Stromal cell of bone marrow (primary cell): ENCODE measurements around the gene SLC12A7.

Experiments
- DNase-seq: peaks from one replicate; pipeline ENCODE4 v3.0.0-alpha.2; 2012; ENCODE audit warnings: low read depth

The SLC12A7 gene

DNA sequence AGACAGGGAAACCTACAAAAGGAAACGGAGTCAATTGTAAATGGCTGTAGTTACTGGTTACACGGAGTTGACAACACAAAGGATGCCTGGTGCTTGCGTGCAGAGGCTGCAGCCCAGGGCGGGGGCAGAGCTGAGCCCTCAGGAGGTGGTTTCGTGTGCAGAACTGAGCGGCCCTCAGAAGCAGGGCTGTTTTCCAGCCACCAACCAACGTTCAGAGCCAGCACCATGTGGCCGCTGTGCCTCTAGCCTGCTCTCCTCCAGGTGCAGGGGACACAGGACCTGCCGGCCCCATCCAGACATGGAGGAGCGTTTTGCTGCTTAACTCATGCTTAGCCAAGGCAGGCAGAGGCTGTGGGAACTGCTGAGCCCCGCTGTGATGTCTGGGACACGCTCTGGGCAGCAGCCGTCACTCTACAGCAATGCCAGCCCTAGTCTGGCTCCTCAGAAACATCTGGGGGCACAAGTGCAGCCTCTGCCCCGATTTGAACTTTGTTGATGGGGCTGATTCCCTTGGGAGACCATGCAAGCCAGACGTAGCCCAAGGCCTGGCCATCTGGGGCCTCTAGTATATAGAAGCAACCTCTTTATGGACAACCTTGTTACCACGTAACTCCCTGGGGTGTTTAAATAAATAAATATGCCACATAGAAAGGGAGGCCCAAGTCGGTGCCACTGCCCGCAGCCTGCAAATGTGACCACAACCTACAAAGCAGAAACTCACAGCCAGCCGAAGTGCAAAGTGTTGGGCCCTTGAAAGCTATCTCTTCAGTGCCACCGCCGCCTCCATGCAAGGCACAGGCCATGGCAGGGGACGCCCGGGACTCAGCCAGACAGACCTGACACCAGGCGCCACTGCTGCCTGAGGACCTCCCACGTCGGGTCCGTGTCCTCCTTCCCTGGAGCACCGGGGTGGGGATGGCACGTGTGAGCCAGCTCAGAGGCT is 61.2 kb downstream of the SLC12A7 start:
- no peak for DNase-seq

DNA sequence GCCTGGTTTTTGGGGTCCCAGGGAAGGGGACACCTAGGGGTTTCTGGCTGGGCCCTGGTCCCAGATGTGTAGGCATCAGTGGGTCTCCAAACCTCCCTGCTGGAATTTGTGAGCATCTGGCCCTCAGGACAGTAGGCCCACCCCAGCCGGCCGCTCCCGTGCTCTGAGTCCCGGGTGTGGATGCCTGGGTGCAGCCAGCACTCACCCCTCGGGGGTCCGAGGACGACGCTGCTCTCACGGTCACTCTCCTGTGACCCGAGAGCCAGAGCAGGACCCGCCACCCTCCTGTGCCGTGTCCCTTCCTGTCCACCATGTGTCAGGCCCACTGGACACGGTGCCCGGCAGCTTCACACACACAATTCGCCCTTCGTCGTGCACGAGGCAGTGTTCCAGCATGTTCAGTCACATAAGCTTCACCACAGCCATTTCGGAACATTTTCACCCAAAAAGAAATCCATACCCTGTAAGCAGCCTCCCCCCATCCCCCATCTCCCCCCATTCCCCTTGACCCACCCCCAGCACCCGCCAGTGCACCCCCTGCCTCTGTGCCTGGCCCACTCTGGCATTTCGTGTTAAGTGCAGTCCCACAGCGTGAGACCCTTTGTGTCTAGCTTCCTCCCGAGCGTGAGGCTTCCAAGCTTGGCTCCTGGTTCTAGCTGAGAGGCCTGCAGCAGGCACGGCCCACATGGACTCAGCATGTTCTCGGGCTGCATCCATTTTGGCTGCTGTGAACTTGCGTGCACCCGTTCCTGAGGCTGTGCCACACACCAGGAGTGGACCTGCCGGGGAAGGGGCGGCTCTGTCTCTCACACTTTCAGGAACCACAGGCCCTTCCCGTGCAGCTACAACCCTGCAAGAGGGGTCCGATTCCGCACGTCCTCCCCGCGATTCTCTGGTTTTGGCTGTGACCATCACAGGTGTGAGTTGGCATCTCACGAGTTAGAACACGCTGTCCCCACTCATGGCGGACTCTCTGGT is 62.7 kb downstream of the SLC12A7 start:
- no peak for DNase-seq

DNA sequence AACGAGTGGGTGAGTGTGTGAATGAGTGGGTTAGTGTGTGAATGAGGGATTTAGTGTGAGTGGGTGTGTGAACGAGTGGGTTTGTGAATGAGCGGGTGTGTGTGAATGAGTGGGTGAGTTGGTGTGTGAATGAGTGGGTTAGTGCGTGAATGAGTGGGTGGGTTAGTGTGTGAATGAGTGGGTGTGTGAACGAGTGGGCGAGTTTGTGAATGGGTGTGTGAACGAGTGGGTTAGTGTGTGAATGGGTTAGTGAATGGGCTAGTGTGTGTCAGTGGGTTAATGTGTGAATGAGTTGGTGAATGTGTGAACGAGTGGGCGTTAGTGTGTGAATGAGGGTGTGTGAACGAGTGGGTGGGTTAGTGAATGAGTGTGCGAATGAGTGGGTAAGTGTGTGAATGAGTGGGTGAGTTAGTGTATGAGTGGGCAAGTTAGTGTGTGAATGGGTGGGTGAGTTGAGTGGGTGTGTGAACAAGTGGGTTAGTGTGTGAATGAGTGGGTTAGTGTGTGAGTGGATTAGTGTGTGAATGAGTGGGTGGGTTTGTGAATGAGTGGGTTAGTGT is 63.6 kb downstream of the SLC12A7 start:
- DNase-seq, result no peak

DNA sequence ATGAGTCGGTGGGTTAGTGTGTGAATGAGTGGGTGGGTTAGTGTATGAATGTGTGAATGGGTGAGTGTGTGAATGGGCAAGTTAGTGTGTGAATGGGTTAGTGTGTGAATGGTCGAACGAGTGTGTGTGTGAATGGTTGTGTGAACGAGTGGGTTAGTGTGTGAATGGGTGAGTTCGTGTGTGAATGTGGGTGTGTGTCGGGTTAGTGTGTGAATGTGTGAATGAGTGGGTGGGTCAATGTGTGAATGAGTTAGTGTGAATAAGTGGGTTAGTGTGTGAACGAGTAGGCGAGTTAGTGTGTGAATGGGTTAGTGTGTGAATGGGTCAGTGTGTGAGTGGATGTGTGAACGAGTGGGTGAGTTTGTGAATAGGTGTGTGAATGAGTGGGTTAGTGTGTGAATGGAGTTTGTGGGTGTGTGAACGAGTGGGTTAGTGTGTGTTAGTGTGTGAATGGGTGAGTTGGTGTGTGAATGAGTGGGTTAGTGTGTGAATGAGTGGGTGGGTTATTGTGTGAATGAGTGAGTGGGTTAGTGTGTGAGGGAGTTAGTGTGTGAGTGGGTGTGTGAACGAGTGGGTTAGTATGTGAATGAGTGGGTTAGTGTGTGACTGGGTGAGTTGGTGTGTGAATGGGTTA is 64.4 kb downstream of the SLC12A7 start:
- no peak for DNase-seq

DNA sequence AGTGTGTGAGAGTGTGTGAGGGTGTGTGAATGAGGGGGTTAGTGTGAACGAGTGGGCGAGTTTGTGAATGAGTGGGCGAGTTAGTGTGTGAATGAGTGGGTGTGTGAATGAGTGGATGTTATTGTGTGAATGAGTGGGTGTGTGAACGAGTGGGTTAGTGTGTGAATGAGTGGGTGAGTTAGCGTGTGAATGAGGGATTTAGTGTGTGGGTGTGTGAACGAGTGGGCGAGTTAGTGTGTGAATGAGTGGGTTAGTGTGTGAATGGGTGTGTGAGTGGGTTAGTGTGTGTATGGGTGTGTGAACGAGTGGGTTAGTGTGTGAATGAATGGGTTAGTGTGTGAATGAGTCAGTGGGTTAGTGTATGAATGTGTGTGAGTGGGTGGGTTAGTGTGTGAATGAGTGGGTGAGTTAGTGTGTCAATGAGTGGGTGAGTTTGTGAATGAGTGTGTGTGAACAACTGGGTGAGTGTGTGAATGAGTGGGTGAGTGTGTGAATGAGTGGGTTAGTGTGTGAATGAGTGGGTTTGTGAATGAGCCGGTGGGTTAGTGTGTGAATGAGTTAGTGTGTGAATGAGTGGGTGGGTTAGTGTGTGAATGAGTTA is 65.8 kb downstream of the SLC12A7 start:
- no peak for DNase-seq

DNA sequence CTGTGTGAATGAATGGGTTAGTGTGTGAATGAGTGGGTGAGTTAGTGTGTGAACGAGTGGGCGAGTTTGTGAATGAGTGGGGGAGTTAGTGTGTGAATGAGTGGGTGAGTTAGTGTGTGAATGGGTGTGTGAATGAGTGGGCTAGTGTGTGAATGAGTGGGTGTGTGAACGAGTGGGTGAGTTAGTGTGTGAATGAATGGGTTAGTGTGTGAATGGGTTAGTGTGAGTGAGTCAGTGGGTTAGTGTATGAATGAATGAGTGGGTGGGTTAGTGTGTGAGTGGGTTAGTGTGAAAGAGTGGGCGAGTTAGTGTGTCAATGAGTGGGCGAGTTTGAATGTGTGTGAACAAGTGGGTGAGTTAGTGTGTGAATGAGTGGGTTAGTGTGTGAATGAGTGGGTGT is 67.7 kb downstream of the SLC12A7 start:
- no peak for DNase-seq

DNA sequence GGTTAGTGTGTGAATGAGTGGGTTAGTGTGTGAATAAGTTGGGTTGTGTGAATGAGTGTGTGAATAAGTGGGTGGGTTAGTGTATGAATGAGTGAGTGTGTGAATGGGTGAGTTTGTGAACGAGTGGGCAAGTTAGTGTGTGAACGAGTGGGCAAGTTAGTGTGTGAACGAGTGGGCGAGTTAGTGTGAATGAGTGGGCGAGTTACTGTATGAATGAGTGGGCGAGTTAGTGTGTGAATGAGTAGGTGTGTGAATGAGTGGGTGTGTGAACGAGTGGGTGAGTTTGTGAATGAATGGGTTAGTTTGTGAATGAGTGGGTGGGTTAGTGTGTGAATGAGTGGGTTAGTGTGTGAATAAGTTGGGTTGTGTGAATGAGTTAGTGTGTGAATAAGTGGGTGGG is 68.5 kb downstream of the SLC12A7 start:
- no peak for DNase-seq

DNA sequence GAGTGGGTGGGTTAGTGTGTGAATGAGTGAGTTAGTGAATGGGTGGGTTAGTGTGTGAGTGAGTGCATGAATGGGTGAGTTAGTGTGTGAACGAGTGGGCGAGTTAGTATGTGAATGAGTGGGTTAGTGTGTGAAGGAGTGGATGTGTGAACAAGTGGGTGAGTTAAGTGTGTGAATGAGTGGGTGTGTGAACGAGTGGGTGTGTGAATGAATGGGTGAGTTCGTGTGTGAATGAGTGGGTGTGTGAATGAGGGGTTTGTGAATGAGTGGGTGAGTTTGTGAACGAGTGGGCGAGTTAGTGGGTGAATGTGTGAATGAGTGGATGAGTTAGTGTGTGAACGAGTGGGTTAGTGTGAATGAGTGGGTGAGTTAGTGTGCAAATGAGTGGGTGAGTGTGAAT is 69.2 kb downstream of the SLC12A7 start:
- DNase-seq, result no peak

DNA sequence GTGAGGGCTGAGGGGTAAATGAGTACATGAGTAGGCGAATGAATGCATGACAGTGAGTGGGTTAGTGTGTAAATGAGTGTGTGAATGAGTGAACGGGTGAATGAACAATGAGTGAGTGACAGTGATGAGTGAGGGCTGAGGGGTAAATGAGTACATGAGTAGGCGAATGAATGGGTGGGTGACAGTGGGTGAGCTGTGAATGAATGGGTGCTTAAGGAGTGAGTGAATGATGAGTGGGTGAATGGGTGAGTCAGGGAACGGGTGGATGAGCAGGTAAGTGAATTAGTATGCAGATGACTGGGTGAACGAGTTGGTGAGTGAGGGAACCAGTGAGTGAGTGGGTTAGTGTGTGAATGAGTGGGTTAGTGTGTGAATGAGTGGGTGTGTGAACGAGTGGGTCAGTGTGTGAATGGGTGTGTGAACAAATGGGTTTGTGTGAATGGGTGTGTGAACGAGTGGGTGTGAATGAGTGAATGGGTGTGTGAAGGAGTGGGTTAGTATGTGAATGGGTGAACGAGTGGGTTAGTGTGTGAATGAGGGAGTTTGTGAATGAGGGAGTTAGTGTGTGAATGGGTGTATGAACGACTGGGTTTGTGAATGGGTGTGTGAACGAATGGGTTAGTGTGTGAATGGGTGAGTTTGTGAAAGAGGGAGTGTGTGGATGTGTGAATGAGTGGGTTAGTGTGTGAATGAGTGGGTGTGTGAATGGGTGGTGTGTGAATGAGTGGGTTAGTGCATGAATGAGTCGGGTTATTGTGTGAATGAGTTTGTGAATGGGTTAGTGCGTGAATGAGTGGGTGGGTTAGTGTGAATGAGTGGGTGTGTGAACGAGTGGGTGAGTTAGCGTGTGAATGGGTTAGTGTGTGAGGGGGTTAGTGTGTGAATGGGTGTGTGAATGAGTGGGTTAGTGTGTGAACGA is 70.4 kb downstream of the SLC12A7 start:
- DNase-seq, result no peak

DNA sequence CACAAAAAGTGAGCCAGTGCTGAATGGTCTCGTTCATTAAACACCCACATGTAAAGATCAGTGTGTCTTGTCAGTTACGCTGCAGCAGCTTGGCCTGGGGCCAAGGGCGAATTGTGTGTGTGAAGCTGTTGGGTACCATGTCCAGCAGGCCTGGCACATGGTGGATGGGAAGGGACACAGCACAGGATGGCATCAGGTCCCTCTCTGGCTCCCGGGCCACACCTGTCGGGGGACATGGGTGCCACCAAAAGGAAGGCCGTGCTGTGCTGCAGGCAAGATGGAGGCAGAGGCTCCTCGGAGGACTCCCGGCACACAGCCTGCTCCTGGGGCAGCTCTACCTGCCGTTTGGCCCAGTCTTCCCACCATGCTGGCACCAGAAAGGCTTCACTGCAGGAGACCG is 71.3 kb downstream of the SLC12A7 start:
- no peak for DNase-seq

DNA sequence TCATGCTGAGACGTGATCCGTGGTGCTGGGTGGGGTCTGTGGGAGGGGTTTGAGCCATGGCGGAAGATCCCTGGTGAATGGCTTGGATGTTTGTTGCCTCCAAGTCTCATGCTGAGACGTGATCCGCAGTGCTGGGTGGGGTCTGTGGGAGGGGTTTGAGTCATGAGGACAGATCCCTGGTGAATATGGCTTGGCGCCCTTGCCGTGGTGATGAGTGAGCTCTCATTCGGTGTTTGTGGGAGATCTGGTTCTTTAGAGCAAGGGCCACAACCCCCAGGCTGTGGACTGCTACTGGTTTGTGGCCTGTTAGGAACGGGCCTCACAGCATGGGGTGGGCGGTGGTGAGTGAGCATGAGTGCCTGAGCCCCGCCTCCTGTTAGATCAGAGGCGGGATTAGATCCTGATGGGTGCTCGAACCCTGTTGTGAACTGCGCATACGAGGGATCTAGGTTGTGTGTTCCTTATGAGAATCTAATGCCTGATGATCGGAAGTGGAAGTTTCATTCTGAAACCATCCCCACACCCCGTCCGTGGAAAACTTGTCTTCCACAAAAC is 72.1 kb downstream of the SLC12A7 start:
- no peak for DNase-seq

DNA sequence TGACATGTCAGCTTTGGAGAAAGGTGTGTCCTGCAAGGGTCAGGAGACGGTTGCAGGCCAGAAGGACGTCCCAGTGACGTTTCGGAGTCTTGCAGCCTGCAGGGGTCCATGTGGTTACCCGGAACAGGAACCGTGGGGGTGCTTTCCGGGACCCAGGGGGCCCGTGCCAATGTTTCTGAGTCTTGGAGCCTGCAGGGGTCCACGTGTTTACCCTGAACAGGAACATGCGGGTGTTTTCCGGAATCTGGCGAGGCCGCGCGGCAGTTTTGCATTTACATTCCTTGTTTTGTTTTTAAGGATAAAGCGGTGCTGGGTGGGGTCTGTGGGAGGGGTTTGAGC is 72.7 kb downstream of the SLC12A7 start:
- no peak for DNase-seq

DNA sequence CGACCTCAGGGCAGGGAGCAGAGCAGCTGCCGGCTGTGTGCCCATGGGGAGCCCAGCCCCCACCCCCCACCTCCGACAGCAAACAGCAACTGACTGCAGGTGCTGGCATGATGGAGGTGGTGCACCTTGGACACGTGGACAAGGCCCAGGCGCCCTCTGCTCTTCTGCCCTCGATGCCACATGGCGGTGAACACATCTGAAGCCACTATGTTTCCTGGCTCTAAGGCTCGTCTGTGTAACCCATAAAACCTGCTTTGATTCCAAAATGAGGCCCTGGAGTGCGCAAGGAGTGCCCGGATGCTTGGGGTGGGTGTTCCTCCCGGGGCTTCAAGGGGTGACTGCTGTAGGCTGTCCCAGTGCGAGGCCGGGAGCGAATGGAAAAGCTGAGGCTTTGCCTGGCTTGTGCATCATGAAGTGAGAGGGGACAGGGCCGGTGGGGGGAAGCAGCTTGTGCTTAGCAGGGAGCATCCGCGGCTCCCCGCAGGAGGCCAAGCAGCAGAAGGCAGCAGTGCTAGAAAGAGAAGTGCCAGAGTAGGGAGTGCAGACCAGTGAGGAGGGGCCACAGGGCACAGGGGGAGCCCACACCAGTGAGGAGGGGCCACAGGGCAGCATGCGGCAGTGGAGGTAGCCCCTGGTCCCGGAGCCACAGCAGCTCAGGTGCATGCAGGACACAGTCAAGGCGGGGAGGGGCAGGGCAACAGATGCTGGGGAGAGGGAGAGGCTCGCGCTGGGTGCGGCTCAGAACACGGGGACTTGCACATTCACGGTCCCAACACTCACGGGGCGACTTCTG is 73.2 kb downstream of the SLC12A7 start:
- DNase-seq, result no peak

DNA sequence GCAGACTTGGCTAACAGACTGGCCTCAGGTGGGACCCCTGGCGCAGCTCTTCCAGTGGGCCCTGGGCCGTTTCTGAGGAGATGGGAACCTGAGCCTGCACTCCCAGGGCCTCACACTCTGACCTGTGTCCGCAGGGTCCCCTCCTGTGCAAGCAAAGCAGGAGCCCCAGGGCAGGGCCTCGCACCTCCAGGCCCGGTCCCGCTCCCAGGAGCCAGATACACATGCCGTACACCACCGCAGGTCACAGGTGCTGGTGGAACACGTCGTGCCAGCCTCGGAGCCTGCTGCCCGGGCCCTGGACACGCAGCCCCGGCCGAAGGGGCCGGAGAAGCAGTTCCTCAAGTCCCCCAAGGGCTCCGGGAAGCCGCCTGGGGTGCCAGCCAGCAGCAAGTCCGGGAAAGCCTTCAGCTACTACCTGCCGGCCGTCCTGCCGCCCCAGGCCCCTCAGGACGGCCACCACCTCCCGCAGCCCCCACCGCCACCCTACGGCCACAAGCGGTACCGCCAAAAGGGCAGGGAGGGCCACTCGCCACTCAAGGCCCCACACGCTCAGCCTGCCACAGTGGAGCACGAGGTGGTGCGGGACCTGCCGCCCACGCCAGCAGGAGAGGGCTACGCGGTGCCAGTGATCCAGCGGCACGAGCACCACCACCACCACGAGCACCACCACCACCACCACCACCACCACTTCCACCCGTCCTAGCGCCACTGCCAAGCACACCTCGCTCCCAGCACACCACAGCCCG is 74.0 kb downstream of the SLC12A7 start:
- no peak for DNase-seq

DNA sequence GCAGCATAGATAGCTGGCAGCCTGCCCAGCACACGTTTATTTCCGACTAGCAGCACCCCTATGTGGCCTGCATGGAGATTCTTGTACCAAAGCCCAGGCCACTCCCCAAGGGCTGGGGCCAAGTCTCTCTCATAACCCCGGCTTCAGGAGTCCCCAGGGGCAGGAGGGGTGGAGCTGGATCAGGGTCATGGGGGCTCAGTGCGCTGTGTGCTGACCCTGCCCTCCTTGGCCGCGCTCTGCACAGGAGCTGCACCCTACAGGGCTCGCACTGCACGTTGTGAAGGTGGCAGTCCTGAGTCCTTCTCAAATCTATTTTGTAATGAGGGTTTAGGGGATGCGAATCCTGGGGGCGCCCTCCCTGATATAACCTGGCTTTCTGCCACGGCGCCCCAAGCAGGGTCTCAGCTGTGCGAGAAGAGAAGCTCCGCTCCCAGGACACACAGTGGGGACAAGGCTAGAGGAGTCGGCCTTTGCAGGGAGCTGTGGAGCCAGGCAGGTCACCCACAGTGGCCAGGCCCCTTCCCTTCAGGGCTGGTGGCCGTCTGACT is 74.7 kb downstream of the SLC12A7 start:
- no peak for DNase-seq

DNA sequence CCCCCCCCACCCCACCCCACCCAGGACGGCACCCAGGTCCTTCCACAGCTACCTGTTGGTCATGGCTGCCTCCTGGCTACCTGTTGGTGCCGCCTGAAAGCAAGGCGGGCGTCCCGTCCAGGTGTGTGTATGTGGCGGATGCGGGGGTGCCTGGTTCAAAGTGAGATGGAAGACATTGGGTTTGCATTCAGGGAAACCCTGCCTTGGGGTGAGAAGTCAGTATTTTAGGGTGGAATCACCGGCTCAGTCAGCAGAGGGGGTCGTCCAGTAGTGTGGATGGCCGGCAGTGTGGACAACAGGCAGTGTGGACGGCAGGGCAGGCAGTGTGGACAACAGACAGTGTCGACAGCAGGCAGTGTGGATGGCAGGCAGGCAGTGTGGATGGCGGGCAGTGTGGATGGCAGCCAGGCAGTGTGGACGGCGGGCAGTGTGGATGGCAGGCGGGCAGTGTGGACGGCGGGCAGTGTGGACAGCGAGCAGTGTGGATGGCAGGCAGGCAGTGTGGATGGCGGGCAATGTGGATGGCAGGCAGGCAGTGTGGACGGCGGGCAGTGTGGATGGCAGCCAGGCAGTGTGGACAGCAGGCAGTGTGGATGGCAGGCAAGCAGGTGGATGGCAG is 75.2 kb downstream of the SLC12A7 start:
- DNase-seq, result no peak

DNA sequence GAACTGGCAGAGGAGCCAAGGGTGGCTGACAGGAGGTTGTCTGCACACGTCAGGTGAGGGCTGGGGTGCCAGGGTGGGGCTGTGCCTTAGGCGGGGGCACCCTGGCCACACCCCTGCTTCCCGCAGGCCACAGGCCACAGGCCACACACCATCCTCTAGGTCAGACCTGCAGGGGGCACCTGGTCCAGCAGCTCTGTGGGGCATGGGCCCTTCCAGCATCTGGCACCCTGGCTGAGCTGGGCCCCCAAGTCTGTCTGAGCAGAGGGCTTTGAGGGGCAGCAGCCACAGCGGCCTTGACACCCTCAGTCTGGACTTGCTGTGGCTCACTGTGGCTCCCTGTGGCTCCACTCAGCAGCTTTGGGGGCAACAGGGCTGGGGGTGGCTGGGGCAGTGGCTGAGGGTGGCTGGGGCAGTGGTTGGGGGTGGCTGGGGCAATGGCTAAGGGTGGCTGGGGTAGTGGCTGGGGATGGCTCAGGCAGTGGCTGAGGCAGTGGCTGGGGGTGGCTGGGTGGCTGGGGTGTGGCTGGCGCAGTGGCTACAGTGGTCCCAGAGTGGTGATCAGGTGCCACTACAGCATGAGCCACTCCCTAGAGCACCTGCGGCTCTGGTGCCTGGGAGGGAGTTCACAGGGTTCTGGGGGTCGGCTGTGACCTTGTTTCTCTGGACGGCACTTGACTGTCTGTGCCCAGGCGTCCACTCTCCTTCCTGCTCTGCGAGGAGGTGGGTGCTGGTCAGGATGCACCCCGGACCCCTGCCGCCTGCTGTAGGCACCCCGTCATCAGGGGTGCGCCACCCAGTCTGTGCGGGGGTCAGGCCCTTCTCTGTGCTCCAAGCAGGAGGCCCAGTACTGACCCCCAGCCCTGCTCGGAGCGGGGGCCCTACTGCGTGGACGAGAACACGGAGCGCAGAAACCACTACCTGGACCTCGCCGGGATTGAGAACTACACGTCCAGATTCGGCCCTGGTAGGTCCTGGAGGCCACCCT is 76.2 kb downstream of the SLC12A7 start:
- DNase-seq, result no peak
